GM21515 (cell line): ENCODE measurements around the gene CENPV.

Experiments
- ATAC-seq: cut with Tn5 transposase; IDR thresholded peaks from one replicate; pipeline ENCODE4 v1.9.1; 2021; ENCODE audit not compliant: unreplicated experiment

Gene CENPV

DNA sequence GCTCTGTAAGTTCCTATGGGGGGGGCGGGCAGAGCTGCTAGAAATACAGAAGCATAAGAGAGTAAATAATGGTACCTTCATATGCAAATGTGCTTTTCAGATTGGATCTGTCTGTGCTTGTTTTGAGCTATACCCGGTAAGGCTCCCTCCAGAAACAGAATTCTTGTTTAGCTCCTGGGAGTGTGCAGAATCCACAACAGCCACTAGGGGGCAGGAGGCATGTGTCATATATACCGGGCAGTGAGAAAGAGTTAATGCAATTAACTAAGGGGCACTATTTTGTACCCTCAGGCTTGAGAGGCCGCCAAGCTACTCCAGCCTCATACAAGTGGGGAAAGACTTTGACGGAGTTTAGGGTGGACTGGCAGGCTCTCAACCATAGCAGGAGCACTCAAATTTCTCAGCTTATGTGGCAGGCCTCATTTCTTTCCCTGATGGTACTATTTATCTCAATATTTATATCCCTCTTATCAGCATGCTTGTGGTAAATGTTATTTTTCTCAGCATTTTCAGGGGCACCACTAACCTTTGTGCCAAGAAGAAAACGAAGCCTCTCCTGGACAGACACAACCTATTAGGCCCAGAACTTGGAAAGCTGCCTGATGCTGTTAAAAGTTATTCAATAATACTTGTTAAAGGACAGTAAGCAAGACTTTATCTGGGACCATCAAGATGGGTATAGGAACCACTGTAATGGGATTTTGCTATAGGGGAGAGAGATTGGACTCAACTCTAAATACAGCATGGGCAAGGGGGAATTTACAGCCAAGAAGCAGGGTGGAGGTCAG is 10.7 kb upstream of the CENPV start:
- peak; percentile 68 for ATAC-seq

DNA sequence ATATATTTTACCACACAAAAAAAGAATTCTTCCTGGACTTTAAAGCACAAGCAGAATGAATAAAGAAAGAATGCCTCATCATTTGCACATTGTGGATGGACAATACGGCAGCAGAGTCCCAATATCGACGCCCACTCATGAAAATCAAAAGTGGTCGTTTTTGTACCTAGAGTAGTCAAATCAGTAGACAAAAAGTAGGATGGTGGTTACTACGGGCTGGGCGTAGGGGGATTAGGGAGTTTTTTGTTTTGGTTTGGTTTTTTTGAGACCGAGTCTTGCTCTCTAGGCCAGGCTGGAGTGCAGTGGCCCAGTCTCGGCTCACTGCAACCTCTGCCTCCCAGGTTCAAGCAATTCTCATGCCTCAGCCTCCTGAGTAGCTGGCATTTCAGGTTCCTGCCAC is 8.6 kb upstream of the CENPV start:
- no peak for ATAC-seq

GRCh38 chr17:16358394-16358793 is 5.1 kb upstream of the CENPV start:
- no peak for ATAC-seq

- ATAC-seq, result no peak
These were observed 1.3 kb upstream of the CENPV start for GRCh38 chr17:16354585-16354984.

- ATAC-seq, result peak; percentile 41
These were observed 477 bp downstream of the CENPV start for GRCh38 chr17:16352667-16353316.

DNA sequence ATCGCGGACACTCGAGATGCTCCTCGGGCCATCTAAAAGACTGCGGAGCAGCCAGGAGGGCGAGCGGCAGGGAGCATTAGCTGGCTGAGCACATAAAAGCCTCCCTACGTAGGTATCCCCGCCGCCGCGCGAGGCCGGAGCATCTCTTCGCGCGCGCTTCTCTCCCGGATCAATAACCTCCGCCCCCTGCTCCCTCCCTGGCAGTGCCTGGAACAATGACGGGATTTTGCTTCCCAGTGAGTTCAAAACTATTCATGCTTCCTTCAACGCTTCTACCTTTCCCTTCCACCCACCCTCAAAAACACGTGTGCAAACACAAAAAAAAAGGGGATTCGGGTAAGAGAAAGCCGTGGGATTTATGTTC is 984 bp downstream of the CENPV start:
- ATAC-seq, result no peak

DNA sequence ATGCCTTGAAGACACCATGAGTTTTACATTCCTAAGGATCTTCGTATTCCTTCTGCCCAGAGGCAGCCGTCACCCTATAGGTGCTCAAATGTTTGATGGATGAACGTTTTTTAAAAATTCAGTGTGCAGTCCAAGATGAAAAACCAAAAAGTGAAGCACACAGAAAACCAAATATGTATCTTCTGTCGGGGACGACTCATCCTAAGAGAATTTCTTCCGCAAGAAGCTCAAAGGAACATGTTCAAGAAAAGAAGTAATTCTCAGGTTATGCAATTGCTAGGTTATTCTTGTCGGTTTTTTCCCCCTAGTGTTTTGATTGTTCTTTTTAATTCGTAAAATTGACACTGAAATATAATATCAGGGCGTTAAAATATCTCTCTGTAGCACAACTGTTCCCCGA is 1.4 kb downstream of the CENPV start:
- no peak for ATAC-seq

DNA sequence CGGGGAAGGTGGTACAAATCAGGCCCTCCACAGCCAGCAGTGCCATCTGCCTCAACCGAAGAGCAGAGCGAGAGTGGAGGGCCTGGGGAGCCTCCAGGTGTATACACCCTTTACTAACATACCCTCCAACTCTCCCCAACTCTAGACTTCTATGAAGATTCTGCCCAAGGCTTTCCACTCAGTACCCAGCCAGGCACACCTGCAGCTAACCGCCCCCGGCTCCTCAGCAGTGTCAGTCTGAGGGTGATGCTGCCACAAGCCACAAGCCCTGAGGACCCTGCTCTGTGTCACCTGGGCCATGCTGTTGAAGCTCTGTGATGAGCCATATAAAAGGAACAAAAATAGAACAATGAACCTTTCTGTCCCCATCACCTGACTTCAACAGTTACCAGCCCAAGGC is 3.8 kb downstream of the CENPV start:
- ATAC-seq, result no peak

DNA sequence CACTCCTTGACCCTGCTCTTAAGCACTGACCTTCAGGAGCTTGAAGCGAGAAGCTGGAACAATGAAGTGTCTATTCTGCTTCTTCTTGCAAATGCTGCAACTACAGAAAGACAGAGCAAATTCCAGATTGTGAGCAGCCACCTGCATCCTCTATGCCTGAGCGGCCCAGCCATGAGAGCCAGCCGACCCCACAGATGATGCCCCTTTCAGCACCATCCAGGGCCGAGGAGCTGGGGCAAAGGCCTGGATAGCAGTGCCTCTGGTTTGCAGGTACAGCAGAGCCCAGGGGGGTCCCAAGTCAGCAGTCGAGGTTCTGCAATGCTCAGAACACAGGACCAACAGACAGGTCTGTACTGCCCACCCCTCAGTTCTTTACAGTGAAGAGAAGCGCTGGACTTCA is 4.7 kb downstream of the CENPV start:
- ATAC-seq, result no peak

- ATAC-seq, result no peak
These were observed 6.5 kb downstream of the CENPV start for GRCh38 chr17:16346721-16347271.

DNA sequence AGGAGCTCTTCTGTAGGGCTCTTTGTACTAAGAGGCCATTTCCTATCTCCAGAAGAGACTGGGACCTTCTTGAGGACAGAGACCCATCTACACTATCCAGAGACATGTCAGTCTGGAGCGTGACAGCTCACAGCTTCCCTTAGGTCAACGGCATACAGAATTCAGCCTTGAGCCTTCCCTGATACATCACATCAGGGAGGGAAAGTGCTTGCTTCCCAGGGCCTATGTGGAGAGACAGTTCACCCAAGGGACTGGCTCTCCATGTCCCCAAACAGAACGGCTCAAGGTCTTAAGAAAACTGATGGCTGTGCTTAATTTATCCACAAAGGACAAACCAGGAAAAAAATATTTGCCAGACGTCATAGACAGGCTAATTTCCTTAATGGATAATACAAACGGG is 7.7 kb downstream of the CENPV start:
- no peak for ATAC-seq

DNA sequence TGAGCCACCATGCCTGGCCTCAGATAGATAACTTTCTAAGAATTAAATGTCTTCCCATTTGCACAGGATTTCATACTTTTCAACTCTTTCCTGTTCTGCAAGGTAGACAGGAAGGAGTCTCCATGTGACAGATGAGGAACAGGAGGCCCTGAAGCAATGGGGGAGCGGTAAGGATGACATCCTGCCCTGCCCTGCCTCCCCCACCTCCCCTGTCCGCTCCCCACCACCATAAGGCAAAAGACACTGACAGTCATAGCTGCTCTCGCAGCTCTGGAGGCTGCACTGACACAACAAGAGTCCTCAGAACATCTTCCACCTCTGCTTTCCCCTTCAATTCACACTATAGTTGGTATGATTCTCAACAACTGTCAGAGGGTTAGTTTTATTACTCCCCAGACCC is 9.7 kb downstream of the CENPV start:
- ATAC-seq, result no peak

- no peak for ATAC-seq
These were observed 10.3 kb downstream of the CENPV start for GRCh38 chr17:16342979-16343378.

DNA sequence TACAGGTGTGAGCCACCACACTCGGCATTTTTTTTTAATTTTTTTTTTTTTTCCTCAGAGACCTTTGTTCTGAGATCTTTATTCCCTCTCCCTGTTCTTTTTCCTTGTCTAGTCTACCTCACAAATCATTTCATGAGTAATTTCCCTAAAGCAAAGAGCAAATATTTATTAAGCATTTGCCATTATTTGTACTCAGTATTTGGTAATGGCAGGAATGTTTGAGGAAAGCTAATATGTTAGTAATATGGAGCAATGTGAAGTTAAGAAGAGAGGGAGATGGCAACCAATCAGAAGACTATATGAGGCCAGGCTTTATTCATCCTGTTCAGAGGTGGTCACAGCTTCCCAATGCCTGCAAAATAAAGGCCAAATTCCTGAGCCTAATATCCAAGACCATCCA is 13.3 kb downstream of the CENPV start:
- no peak for ATAC-seq

DNA sequence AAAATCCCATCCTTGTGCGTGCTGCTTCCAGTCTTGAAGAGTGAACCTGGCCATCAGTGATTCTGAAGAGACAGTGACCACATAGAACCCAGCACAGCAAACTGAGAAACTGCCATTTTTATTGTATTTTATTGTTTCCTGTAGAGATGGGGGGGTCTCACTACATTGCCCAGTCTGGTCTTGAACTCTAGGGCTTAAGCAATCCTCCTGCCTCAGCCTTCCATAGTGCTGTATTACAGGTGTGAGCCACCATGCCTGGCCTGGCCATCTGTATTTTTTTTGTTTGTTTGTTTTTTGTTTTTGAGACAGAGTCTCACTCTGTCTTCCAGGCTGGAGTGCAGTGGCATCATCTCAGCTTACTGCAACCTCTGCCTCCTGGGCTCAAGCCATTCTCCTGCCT is 13.9 kb downstream of the CENPV start:
- no peak for ATAC-seq

DNA sequence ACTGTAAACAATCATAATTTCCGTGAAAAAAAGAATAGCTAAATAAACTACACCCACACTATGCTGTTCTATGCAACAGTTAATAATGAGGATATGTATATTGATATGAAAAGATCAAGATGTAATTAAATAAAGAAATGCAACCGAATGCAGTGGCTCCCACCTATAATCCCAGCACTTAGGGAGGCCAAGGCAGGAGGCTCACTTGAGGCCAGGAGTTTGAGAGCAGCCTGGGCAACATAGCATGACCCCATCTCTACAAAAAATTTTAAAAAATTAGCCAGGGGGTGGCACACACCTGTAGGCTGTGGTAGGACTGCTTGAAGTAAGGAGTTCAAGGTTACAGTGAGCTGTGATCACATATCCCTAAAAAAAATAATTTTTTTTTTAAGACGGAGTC is 14.9 kb downstream of the CENPV start:
- ATAC-seq, result no peak

DNA sequence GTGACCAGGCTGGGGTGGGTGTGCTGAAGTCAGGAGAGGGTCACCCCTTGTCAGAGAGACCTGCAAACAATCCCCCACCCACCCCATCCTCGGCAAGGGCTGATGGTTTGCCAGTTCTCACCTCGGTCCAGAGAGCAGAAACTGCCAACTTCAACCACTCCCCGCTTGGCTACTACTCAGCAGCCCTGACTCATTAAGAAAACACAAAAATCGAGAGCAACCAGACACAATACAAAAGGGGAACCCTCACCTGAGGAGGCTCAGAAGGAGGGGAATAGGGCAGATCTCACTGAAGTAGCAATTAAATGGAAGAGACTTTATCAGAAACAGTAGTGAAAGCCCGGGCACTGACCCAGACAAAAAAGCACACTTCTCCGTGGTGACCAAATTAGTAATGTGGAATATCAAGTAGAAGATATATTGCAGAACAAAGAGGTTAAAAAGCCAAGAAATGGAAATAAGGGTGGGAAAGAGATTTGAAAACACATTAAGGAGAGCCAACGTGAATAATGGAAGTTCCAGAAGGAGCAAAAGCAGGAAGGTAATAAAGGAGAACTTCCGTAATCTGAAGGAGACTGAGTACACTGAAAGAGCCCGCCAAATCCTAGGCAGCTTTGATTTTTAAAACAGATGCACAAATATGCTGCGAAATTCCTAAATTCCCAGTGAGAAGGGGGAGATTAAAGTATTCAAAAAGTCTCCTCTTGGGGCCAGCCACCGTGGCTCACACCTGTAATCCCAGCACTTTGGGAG is 23.6 kb downstream of the CENPV start:
- ATAC-seq, result no peak

- no peak for ATAC-seq
These were observed 24.3 kb downstream of the CENPV start for GRCh38 chr17:16328997-16329396.

GRCh38 chr17:16327018-16327417 is 26.3 kb downstream of the CENPV start:
- ATAC-seq, result no peak

DNA sequence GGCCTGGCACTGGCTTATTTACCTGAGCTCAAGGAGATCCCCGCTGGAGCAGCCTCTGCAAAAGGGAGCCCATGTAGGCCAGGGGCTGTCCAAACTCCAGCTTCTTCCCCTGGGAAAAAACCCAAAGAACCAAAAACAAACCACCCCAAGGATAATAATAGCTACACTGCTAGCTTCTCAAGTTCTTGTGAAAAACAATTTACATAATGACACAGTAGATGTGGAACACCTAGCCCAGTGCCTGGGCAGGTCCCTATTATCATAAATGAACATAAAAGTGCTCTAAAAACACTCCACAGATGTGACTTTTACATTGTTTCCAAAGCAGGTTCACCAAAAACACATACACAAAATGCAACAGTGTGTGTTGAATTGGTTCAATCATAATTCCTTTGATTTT is 27.3 kb downstream of the CENPV start:
- no peak for ATAC-seq

DNA sequence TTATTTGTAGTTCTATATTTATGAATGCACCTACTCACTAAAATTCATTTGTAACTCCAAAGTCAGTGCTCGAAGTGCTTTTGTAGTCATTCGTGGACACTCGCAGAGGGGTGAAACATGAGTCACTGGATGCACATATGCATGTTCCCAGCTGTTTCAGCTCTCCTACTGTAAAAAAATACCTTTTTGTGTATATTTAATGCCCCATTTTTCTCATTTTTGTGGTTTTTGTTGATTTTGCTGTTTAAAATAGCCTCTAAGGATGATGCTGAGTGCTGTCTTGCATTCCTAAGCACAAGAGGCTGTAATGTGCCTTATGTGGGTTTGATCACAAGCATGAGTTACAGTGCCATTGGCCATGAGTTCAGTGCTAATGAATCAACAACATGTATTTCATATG is 30.6 kb downstream of the CENPV start:
- ATAC-seq, result no peak

GRCh38 chr17:16319969-16320368 is 33.3 kb downstream of the CENPV start:
- no peak for ATAC-seq
